MM.1S (cell line): ENCODE measurements around the gene PDE6A.

Source experiments
- CTCF ChIP-seq: fragments of 300-600 bp; sonication (generic); IDR thresholded peaks from 2 replicates; pipeline ENCODE4 v1.5.1; 2016; ENCODE audit warnings: antibody characterized with exemption, low read length, mixed read lengths
- EZH2 ChIP-seq: fragments of 300-600 bp; sonication (generic); optimal IDR thresholded peaks from 2 replicates; pipeline ENCODE3; 2017; ENCODE audit warnings: low read depth, mild to moderate bottlenecking, antibody characterized with exemption, low read length, mixed read lengths
- EZH2phosphoT487 ChIP-seq: fragments of 300-600 bp; sonication (generic); IDR thresholded peaks from 2 replicates; pipeline ENCODE4 v1.6.1; 2018; ENCODE audit warnings: antibody characterized with exemption, low read length

DNA sequence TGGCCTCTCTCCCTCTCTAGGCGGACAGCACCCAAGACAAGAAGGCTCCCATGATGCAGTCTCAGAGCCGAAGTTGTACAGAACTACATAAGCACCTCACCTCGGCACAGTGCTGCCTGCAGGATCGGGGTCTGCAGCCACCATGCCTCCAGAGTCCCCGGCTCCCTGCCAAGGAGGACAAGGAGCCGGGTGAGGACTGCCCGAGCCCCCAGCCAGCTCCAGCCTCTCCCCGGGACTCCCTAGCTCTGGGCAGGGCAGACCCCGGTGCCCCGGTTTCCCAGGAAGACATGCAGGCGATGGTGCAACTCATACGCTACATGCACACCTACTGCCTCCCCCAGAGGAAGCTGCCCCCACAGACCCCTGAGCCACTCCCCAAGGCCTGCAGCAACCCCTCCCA, 112.0 kb downstream of the PDE6A start:
- TF ChIP-seq CTCF = no peak
- no peak for TF ChIP-seq EZH2
- TF ChIP-seq EZH2phosphoT487 = no peak
